Measurements from ENCODE around the gene LGALS7B. TPM values are rescaled to one million over a fixed set of nuclear protein-coding genes. Genes with fewer than 3 reads are reported as not detected.

Gene LGALS7B
- total RNA-seq, 1 experiment from 2014 or later = 3.2 TPM

DNA sequence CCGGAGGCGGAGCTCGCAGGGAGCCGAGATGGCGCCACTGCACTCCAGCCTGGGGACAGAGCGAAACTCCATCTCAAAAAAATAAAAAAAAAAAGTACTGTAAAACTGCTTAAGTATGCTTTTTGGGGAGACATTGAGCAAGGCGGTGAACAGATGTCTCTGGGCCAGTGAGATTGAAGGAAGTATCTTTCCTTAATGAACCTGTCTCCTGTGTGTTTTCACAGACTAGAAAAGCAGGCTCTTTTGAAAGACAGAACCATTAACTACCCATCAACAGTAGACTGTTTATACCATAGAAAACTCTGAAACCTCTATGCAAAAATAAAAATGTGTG lies 44.1 kb downstream of the LGALS7B start:
- TF ChIP-seq, protein P1, sequence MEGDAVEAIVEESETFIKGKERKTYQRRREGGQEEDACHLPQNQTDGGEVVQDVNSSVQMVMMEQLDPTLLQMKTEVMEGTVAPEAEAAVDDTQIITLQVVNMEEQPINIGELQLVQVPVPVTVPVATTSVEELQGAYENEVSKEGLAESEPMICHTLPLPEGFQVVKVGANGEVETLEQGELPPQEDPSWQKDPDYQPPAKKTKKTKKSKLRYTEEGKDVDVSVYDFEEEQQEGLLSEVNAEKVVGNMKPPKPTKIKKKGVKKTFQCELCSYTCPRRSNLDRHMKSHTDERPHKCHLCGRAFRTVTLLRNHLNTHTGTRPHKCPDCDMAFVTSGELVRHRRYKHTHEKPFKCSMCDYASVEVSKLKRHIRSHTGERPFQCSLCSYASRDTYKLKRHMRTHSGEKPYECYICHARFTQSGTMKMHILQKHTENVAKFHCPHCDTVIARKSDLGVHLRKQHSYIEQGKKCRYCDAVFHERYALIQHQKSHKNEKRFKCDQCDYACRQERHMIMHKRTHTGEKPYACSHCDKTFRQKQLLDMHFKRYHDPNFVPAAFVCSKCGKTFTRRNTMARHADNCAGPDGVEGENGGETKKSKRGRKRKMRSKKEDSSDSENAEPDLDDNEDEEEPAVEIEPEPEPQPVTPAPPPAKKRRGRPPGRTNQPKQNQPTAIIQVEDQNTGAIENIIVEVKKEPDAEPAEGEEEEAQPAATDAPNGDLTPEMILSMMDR (IDR thresholded peaks at IDR 0.05; ENCODE audit: unreplicated experiment) = no peak
- Mint-ChIP-seq H3K27ac (ENCODE audit: unreplicated experiment) (peak overlapping the region; percentile 96), H3K4me3 (ENCODE audit: low read depth, unreplicated experiment) (no peak overlapping the region), H3K27me3 (ENCODE audit: unreplicated experiment) (no peaks in the 10 kb centered on the region), H3K36me3 (ENCODE audit: insufficient read depth, unreplicated experiment) (peaks cover 97% of the 10 kb centered on the region), H3K9me3 (ENCODE audit: low read depth, unreplicated experiment) (no peaks in the 10 kb centered on the region), H3K4me1 (ENCODE audit: low read depth, unreplicated experiment) (peaks cover 26% of the 10 kb centered on the region)
- no peak for DNase-seq
- CTCF ChIA-PET = no interaction called here
- BruUV-seq (replicated peaks) = no TSS peak
- intact Hi-C loops (cut with micrococcal nuclease; ENCODE audit: unreplicated experiment) = loop anchor here (5.0 kb wide), 3 partner anchors 71 to 176 kb away; no protein-coding TSS in a partner anchor

DNA sequence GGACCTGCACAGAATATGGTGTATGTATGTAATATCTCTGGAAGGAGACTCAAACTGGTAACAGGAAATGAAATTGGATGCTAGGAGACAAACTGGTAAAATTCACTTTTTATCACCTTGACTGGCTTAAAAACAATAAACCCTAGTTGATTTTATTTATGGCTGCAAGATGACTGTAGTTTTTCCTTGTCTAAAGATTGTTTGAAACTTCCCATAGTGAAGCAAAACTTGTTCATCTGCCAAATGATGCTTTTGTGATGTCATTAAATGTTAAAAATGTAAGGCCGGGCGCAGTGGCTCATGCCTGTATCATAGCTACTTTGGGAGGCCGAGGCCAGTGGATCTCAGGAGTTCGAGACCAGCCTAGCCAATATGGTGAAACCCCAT lies 45.1 kb downstream of the LGALS7B start:
- BruUV-seq (replicated peaks) = no TSS peak
- no peaks in the 10 kb centered on the region for H3K9me3 Mint-ChIP-seq (ENCODE audit: low read depth, unreplicated experiment)

DNA sequence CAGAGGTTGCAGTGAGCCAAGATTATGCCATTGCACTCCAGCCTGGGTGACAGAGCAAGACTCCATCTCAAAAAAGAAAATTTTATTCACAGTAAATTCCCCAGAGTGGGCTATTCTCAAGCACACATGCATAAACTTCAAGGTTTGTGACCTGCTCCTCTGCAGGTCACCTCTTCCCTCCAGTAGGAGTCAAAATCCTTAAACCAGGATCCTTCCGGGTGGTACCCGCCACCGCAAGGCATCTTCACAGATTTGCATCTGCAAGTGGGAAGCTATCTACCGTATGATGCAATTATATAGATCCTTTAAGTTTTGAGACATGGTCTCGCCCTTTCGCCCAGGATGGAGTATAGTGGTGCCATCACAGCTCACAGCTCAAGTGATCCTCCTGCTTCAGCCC lies 45.6 kb downstream of the LGALS7B start:
- no peak for DNase-seq
- intact Hi-C loops (cut with micrococcal nuclease; ENCODE audit: unreplicated experiment) = loop anchor here (5.0 kb wide), 3 partner anchors 72 to 177 kb away; no protein-coding TSS in a partner anchor
- CTCF ChIA-PET = interaction anchor here (0.6 kb wide), 1 partner anchor 10 kb away, joined by 3 read pairs; no protein-coding TSS in a partner anchor
- BruUV-seq (replicated peaks) = no TSS peak
- Mint-ChIP-seq H3K36me3 (ENCODE audit: insufficient read depth, unreplicated experiment) (peaks cover 98% of the 10 kb centered on the region), H3K4me1 (ENCODE audit: low read depth, unreplicated experiment) (peaks cover 39% of the 10 kb centered on the region), H3K27me3 (ENCODE audit: unreplicated experiment) (no peaks in the 10 kb centered on the region), H3K9me3 (ENCODE audit: low read depth, unreplicated experiment) (no peaks in the 10 kb centered on the region), H3K27ac (ENCODE audit: unreplicated experiment) (no peak overlapping the region), H3K4me3 (ENCODE audit: low read depth, unreplicated experiment) (no peak overlapping the region)
- TF ChIP-seq, protein P1 (IDR thresholded peaks at IDR 0.05; ENCODE audit: unreplicated experiment) = no peak

More for the DNA sequence above, 45.1 kb downstream of the LGALS7B start:
- intact Hi-C loops (cut with micrococcal nuclease; ENCODE audit: unreplicated experiment) = loop anchor here (5.0 kb wide), 3 partner anchors 72 to 177 kb away; no protein-coding TSS in a partner anchor
- peaks cover 34% of the 10 kb centered on the region for H3K4me1 Mint-ChIP-seq (ENCODE audit: low read depth, unreplicated experiment)
- H3K27me3 Mint-ChIP-seq (ENCODE audit: unreplicated experiment) = no peaks in the 10 kb centered on the region
- TF ChIP-seq, protein P1 (IDR thresholded peaks at IDR 0.05; ENCODE audit: unreplicated experiment) = no peak
- no peak for DNase-seq
- no peak overlapping the region for H3K4me3 Mint-ChIP-seq (ENCODE audit: low read depth, unreplicated experiment)
- H3K36me3 Mint-ChIP-seq (ENCODE audit: insufficient read depth, unreplicated experiment) = peaks cover 99% of the 10 kb centered on the region
- CTCF ChIA-PET = no interaction called here
- no peak overlapping the region for H3K27ac Mint-ChIP-seq (ENCODE audit: unreplicated experiment)

DNA sequence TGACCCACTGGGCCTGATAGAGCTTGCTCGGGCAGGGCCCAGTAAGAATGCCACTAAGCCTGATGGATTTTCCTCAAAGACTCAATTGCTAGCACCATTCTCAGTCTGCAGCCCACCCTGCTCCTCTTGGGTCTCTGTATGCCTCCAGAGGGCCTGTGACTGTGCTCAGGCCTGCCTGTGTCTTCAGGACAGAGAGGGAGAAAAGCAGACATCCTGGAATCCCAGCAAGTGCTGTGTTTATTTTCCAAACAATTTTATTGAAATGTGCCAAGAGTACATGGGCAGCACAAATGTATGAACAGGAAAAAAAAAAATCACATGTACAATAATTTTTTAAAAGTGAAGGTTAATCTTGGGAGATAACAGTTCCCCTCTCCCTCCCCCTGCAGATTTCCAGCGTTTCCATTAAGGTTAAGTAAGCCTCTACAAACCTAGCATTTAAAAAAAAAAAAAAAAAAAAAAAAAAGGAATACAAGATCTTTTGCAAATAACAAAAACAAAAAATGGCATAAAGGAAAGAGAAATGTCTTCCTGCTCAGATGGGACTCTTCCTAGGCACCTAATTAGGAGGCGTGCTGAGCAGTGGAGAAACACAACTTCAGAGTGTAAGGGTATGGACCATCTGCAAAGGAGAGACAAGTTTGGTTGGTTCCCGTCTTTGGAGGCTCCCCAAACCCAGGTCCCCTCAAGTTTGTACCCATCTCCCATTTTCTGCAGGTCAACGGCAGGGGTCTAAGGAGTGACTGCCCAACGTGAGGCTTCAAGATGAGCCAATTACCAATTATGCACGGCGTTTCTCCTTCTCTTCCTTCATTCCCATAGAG lies 47.4 kb downstream of the LGALS7B start:
- CTCF ChIA-PET = interaction anchor here (0.6 kb wide), 1 partner anchor 78 kb away, joined by 5 read pairs; no protein-coding TSS in a partner anchor
- Mint-ChIP-seq H3K27me3 (ENCODE audit: unreplicated experiment) (no peaks in the 10 kb centered on the region), H3K27ac (ENCODE audit: unreplicated experiment) (peak overlapping the region; percentile 62), H3K4me1 (ENCODE audit: low read depth, unreplicated experiment) (peaks cover 36% of the 10 kb centered on the region), H3K4me3 (ENCODE audit: low read depth, unreplicated experiment) (no peak overlapping the region), H3K36me3 (ENCODE audit: insufficient read depth, unreplicated experiment) (peaks cover 98% of the 10 kb centered on the region), H3K9me3 (ENCODE audit: low read depth, unreplicated experiment) (no peaks in the 10 kb centered on the region)
- no peak for DNase-seq
- BruUV-seq (replicated peaks) = no TSS peak
- intact Hi-C loops (cut with micrococcal nuclease; ENCODE audit: unreplicated experiment) = no loop called here
- TF ChIP-seq, protein P1 (IDR thresholded peaks at IDR 0.05; ENCODE audit: unreplicated experiment) = no peak
